ENCODE measurements around the gene MKRN2OS. TPM values are rescaled to one million over a fixed set of nuclear protein-coding genes. Genes with fewer than 3 reads are reported as not detected.

The MKRN2OS gene
- total RNA-seq: 1 to 10 TPM in 1 of 4 donors, not detected in 3; 1.3 TPM

- Histone ChIP-seq H3K4me3 (no peak within 1 kb of the TSS), H3K9me3 (no peaks in the 10 kb centered on the region), H3K36me3 (peaks cover 0 to 5% of the 10 kb centered on the region in 2 donors), H3K27me3 (peaks cover 4% of the 10 kb centered on the region), H3K27ac (no peak within 1 kb of the TSS), H3K4me1 (no peaks in the 10 kb centered on the region)
- TF ChIP-seq POLR2A (IDR thresholded peaks at IDR 0.05): no peak
- 39 to 60% methylated on average over 4 of the region's 4 CpGs for WGBS, 2 donors (ENCODE audit: low coverage in 1 of 2)
- no peak for ATAC-seq
Measured at GRCh38 chr3:12545473-12545791, at the start of gene MKRN2OS. MKRN2OS (minus strand) TSS chr3:12545499; CDS start chr3:12545464, 35 bp downstream.

GRCh38 chr3:12593473-12593872 lies 48.2 kb upstream of the MKRN2OS start:
- H3K27me3 ChIP-seq: no peaks in the 10 kb centered on the region
- ATAC-seq: no peak
- H3K36me3 ChIP-seq: peaks cover 5 to 98% of the 10 kb centered on the region in 2 donors
- TF ChIP-seq EP300 (IDR thresholded peaks at IDR 0.05): no peak
- no peak for TF ChIP-seq POLR2A (IDR thresholded peaks at IDR 0.05)
- no peak for TF ChIP-seq POLR2AphosphoS5 (IDR thresholded peaks at IDR 0.05)
- no peak for TF ChIP-seq CTCF (IDR thresholded peaks at IDR 0.05)
- H3K4me3 ChIP-seq: no peak overlapping the region
- 80 to 87% methylated on average over 1 to 2 of the region's 3 CpGs for WGBS, 2 donors (ENCODE audit: low coverage in 1 of 2)
- H3K9me3 ChIP-seq: no peaks in the 10 kb centered on the region
- no peak overlapping the region for H3K27ac ChIP-seq
- H3K4me1 ChIP-seq: no peaks in the 10 kb centered on the region

GRCh38 chr3:12591997-12592715 lies 46.9 kb upstream of the MKRN2OS start:
- H3K9me3 ChIP-seq: no peaks in the 10 kb centered on the region
- no peaks in the 10 kb centered on the region for H3K4me1 ChIP-seq
- no peaks in the 10 kb centered on the region for H3K27me3 ChIP-seq
- no peak for ATAC-seq
- H3K36me3 ChIP-seq: peaks cover 5 to 98% of the 10 kb centered on the region in 2 donors
- TF ChIP-seq POLR2A (IDR thresholded peaks at IDR 0.05) (no peak), CTCF (IDR thresholded peaks at IDR 0.05) (no peak), EP300 (IDR thresholded peaks at IDR 0.05) (no peak)
- 60 to 68% methylated on average over 2 to 3 of the region's 4 CpGs for WGBS, 2 donors (ENCODE audit: low coverage in 1 of 2)
- H3K4me3 ChIP-seq: no peak overlapping the region
- H3K27ac ChIP-seq: peak overlapping the region in 1 of 4 donors; percentile 29

GRCh38 chr3:12591456-12591855 lies 46.2 kb upstream of the MKRN2OS start:
- no peak for ATAC-seq
- peaks cover 5 to 98% of the 10 kb centered on the region in 2 donors for H3K36me3 ChIP-seq
- 97 to 99% methylated on average over 5 to 6 of the region's 6 CpGs for WGBS, 2 donors (ENCODE audit: low coverage in 1 of 2)
- no peaks in the 10 kb centered on the region for H3K9me3 ChIP-seq
- H3K27me3 ChIP-seq: no peaks in the 10 kb centered on the region
- H3K4me3 ChIP-seq: no peak overlapping the region
- H3K4me1 ChIP-seq: no peaks in the 10 kb centered on the region
- H3K27ac ChIP-seq: no peak overlapping the region
- TF ChIP-seq POLR2AphosphoS5 (IDR thresholded peaks at IDR 0.05) (no peak), POLR2A (IDR thresholded peaks at IDR 0.05) (no peak), EP300 (IDR thresholded peaks at IDR 0.05) (no peak), CTCF (IDR thresholded peaks at IDR 0.05) (no peak)

GRCh38 chr3:12590096-12590495 lies 44.8 kb upstream of the MKRN2OS start:
- 100% methylated on average over 1 of the region's 4 CpGs; no CpG with 5 or more reads in 1 of the 2 donors for WGBS, 2 donors (ENCODE audit: low coverage in 1 of 2)

More at GRCh38 chr3:12590096-12590495, 44.8 kb upstream of the MKRN2OS start:
- Histone ChIP-seq H3K4me3 (no peak overlapping the region), H3K9me3 (no peaks in the 10 kb centered on the region), H3K36me3 (peaks cover 5 to 98% of the 10 kb centered on the region in 2 donors), H3K4me1 (no peaks in the 10 kb centered on the region), H3K27ac (no peak overlapping the region), H3K27me3 (no peaks in the 10 kb centered on the region)
- TF ChIP-seq EP300 (IDR thresholded peaks at IDR 0.05) (no peak), CTCF (IDR thresholded peaks at IDR 0.05) (no peak), POLR2AphosphoS5 (IDR thresholded peaks at IDR 0.05) (no peak)
- ATAC-seq: no peak
